ENCODE results near the gene LOXL1. TPM values are rescaled to one million over a fixed set of nuclear protein-coding genes. Genes with fewer than 3 reads are reported as not detected.

Gene LOXL1
- total RNA-seq, 1 donor from 2014 or later = 0.68 TPM

- no peak for DNase-seq
Measured at GRCh38 chr15:73981761-73982221, 55.5 kb downstream of the LOXL1 start.

GRCh38 chr15:73982222-73982962 lies 56.1 kb downstream of the LOXL1 start:
- peak; percentile 54 for DNase-seq

- DNase-seq = peak; percentile 64
Measured at GRCh38 chr15:73983211-73983727, 57.0 kb downstream of the LOXL1 start.

- no peak for DNase-seq
Measured at GRCh38 chr15:73983773-73984172, 57.5 kb downstream of the LOXL1 start.

DNA sequence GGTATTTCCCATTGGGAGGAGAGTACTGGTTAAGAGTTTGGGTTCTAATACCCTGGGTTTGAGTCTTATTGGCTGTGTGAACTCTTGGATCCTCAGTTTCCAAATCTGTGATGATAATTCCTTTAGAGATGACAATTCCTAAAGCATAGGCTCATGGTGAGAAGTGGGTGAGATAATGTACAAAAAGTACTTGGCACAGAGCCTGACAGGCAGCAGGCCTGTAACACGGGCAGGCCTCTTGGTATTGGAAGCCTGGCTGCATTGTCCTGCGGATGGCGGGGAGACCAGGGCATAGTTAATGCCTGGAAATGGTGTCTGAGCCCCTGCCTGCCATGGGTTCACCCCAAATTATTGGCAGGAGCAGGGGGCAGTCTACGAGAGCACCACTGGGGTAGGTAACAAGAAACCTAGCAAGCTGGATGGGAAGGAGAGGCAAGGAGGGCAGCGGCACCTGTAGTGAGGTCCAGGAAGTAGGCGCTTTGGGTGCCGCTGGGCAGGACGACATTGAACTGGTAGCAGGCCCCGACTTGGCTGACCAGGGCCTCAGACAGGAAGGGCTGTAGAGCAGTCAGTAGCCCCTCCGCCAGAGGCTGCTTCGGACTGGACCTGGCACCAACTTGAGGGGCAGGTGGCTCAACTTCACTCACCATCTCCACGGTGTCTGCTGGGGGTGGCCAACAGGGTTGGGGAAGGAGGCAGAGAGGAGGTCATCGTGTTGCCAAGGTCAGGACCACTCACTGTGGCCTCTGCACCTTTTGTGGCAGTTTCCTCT lies 58.1 kb downstream of the LOXL1 start:
- no peak for DNase-seq

- no peak for DNase-seq
Measured at GRCh38 chr15:73985101-73985873, 59.0 kb downstream of the LOXL1 start.

DNA sequence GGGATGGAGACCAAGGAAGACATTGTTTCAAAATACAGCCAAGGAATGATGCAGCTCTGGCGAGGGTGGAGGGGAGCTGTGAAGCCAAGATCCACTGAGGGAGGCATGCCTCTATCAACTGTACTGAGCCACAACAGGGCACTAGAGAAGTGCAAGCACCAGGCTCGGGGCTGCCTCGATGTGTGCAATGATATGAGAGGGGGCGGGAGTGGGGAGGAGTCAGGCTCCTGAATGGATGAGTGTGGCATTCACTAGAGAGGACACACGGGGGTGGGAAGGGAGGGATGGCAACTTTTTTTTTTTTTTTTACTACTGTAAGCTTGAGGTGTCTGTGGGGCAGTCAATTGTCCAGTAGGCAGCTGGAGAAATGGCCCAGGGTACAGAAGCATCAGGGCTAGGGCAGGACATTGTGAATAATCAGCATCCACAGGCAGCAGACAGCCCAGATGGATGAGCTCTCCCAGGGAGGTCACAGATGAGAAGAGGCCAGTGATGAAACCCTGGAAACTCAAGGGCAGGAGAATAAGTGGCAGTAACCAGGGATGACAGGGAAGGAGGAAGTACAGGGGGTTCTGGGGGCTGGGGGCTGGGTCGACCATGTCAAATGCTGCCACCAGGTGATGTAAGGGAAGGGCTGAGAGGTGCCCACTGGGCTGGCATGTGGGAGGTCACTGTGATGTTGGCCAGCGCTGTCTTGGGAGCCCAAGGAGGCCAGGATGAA lies 60.0 kb downstream of the LOXL1 start:
- DNase-seq = no peak

GRCh38 chr15:73986776-73987056 lies 60.5 kb downstream of the LOXL1 start:
- DNase-seq = no peak

- DNase-seq = no peak
Measured at GRCh38 chr15:73987250-73987649, 61.0 kb downstream of the LOXL1 start.

DNA sequence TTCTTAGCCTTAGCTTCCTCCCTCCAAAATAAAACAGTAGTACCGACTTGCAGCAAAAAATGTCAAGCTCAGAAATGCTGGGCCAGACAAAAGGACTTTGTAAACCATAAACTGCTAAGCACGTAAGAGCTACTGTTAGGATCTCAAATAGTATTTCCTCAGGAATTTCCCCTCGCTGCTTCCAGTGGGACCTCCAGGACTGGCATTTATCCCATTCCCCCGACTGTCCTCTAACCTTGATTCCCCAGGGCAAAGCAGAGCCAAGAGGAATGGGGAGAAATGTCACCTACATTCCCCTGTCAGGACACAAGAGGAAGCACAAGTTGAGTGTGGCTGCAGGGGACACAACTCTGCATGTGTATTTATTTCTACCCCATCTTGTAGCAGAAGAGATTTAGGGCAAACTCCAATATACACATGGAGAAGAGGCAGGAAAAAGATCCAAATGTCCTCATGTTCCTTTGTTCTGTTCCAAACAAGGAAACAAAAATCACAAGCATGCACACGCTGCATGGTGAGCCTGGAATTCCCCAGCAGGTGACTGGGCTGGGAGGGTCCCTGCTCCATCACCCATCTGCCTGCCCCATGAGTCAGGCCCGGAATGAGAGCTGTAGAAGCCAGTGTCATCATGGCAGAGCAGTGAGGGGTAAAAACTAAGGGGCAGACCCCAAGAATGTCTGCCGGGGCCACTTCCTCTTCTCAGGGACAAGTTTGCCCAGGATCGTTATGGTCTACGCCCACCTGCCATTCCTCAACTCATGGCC lies 61.6 kb downstream of the LOXL1 start:
- DNase-seq = peak; percentile 75

GRCh38 chr15:73988445-73988969 lies 62.2 kb downstream of the LOXL1 start:
- no peak for DNase-seq

- peak; percentile 71 for DNase-seq
Measured at GRCh38 chr15:73989001-73989798, 62.9 kb downstream of the LOXL1 start.

DNA sequence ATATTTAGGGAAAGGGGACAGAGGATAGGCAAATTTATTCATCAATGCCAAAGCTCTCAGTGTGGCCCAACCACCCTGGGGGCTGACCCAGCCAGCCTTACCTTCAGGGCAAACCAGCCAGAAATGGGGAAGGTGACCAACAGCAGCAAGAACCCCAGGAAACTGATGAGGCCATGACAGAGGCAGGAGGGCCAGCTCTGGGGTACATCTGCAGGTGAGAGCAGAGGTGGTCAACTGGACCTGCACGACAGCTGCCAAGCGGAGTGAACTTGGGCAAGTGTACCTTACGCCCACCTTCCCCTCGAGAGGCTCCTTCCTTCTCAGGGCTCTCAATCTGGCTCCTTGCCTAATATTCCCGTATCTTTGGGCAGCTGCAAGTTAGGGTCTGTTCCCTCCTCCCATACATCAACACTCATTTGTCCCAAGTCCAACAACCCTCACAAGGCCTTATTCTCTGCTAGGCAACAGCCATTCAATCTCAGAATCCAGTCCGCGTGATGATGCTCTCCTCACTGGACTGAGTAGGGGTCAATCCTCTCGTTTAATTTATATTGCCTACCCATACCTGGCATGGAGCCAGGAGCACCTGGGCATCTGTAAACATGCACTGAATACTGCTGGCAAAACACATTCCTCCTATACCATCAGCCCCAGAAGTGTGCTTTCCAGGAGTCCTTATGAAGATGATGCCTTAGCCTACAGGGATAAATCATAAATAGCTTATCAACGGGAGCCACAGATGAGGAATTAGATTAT lies 64.2 kb downstream of the LOXL1 start:
- DNase-seq = no peak

GRCh38 chr15:73991260-73991659 lies 65.0 kb downstream of the LOXL1 start:
- DNase-seq = peak; percentile 58

GRCh38 chr15:73991726-73992593 lies 65.7 kb downstream of the LOXL1 start, which contains the start of gene STOML1:
Gene STOML1 (minus strand): TSS chr15:73992295. CDS start chr15:73992223, 72 bp downstream.
- peak; percentile 95 for DNase-seq

DNA sequence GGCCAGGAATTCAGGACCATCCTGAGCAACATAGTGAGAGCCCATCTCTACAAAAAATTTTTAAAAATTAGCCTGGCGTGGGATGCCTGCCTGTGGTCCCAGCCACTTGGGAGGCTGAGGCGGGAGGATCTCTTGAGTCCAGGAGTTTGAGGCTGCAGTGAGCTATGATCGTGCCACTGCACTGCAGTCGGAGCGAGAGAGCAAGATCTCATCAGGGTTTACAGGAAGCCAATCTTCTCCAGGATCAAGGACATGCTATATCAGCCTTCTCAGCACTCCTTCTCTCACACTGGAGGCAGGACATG lies 66.3 kb downstream of the LOXL1 start:
- DNase-seq = no peak

DNA sequence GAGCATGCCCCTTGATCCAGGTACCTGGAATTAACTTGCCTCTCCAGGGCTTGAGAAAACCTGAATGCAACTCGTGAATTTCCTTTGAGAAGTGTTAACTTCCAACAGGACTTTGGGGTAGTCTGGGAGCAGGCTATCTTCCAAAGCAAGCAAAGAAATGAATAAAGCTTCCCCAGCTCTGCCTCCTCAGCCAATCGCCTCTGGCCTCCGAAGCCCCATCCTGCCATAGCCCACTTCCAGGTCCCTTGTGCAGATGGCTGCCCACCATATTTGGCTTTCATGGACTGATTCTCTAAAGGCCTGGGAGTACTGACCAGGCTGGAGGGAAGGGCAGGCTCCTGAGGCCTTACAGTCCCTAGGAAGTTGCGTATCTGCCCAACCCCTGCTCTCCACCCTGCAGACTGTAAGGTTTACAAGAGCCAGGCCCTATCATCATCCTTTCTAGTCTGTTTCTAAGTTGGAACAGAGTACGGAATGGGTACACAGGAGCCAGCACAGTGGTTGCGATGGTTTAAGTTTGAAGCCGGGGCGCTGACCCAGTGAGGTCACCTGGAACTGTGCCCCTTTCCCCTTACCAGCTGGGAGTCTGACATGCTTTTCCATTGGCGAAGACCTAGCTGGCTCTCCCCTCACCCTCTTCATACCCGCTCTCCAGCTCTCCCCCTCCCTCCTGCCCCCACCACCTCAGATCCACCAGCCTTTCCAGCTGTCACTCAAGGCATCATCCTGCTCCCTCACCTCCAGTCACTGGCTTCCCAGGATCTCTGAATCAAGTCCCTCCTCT lies 67.1 kb downstream of the LOXL1 start:
- no peak for DNase-seq

- DNase-seq = peak; percentile 96
Measured at GRCh38 chr15:73994413-73994883, 68.2 kb downstream of the LOXL1 start, which contains the start of gene PML. Gene PML (plus strand): TSS chr15:73994716. CDS start chr15:73994813, 97 bp downstream.

Data from dermis blood vessel endothelial cell (primary cell).